GM20431 (cell line): ENCODE data around the gene LHFPL2.

Experiments
- in situ Hi-C: fragments of 300-500 bp; cut with MseI, MboI; formaldehyde crosslinking; loops from one replicate; pipeline ENCODE4 v1.15.0; 2020; ENCODE audit warnings: low sequenced_read_pairs; ENCODE audit not compliant: unreplicated experiment

The LHFPL2 gene

DNA sequence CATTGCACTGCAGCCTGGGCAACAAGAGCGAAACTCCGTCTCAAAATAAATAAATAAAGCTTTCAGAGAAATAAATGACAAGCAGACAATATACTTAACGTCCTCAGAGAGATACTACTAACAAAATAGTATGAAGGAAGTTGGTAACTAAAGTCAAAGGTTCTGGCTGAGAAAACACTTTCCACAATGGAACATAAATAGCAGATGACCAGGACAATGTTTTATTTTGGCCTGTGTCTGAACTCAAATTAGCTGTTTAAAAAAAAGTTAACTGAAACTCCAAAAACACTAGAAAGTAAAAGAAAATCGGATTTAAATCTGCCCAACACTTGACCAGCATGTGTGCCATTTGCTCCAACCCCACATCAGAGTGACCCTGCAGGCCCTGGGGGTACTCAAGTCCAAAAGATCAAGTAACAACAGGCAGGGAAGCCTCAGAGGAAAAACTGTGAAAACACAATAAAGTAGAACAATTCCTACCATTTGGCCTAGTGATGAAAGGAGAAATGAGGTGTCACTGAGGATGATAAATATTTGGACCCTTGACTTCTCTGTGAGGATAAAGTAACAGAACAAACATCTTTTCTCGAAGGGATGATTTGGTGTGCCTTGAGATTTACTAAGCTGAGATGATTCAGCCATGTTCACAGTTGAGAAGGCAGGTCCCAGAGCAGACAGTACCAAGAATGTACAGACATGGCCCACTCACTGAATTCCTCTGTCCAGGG, 47.7 kb downstream of the LHFPL2 start:
- in situ Hi-C loops = no loop called here

DNA sequence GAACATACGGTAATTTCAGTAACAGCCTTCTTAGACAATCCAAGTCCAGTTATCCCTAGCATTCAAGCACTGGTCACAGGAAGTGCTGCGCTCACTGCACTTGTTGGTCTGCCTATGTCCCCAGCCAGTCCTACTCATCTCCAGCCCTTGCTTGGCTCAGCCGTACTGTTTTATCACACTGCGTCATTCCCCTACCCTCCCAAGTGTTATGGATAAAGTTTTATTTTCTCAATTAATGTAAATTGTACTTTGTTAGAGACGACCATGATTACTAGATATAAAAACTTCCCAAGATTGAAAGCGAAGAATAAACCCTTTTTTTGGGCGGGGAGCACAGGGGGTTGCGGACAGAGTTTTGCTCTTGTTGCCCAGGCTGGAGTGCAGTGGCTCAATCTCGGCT, 49.6 kb downstream of the LHFPL2 start:
- in situ Hi-C loops = no loop called here

GRCh38 chr5:78597974-78598371, 50.6 kb downstream of the LHFPL2 start:
- in situ Hi-C loops = no loop called here

GRCh38 chr5:78597068-78597973, 51.3 kb downstream of the LHFPL2 start:
- in situ Hi-C loops = no loop called here

DNA sequence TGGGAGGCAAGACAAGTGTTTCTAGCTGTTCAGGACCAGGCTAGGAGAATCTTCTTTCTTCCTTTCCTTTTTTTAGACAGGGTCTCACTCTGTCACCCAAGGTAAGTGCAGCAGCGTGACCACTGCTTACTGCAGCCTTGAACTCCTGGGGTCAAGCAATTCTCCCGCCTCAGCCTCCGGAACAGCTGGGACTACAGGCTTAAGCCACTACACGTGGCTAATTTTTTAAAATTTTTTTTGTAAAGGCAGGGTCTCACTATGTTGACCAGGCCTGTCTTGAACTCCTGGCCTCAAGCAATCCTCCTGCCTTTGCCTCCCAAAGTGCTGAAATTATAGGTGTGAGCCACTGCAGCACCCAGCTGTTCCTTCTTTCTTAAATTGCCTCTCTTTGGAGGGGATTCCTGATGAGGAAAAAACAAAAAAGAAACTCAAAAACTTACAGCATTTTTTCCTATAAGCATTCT, 53.1 kb downstream of the LHFPL2 start:
- in situ Hi-C loops = no loop called here

DNA sequence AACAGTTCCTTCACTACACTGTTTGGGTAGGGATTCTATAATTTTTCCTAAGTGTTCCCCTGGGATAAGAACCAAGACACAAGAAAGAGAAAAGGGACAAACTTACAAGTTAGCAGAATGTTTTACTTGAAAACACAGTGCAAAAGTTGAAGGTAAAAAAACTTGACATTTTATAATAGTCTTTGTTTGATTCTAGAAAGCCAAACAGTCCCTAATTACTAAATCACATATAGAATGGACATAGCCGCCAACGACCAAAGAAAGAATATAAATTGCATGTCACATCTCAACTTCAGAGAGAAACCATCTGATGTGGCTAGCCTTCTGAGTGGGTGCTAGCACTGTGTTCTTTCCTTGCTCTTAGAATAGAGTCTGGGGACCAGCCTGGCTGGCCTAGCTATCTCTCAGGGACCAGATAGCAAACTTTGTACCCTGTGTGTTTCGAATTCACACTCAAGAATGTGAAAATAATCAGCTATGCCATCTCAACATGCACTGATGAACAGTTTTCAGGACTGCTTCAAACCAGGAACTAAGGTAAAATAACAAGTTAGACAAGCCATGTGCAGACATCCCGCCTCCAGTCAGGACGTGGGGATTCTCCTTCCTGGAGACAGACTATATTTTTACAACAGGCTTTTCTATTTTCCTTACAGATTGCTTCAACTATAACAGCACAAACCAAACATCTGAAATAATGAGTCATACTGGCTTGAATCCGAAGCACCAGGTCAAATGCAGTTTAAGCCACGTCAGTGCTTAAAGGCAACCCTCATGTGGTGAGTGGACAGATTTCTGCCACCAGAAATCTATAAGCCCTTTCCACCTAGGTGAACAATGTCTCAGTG, 53.7 kb downstream of the LHFPL2 start:
- in situ Hi-C loops = no loop called here

GRCh38 chr5:78594021-78594420, 54.6 kb downstream of the LHFPL2 start:
- in situ Hi-C loops = no loop called here

DNA sequence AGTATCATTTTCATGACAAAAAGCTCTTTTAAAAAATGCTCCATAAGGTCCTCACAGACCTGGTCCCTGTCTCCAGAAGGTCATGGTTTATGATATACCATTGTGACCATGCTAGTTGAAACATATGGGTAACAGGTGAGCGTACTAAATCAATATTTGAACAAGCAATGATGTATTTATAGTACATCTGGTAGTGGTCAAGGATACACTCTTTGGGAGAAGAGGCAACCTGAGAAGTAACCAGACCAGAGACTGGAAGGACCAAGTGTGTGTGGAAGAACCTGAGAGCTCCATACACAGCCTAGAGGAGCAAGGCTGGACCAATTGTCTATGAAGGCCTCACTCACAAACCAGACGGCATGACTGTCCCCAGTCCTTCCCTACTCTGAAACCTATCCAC, 55.1 kb downstream of the LHFPL2 start:
- in situ Hi-C loops = no loop called here

DNA sequence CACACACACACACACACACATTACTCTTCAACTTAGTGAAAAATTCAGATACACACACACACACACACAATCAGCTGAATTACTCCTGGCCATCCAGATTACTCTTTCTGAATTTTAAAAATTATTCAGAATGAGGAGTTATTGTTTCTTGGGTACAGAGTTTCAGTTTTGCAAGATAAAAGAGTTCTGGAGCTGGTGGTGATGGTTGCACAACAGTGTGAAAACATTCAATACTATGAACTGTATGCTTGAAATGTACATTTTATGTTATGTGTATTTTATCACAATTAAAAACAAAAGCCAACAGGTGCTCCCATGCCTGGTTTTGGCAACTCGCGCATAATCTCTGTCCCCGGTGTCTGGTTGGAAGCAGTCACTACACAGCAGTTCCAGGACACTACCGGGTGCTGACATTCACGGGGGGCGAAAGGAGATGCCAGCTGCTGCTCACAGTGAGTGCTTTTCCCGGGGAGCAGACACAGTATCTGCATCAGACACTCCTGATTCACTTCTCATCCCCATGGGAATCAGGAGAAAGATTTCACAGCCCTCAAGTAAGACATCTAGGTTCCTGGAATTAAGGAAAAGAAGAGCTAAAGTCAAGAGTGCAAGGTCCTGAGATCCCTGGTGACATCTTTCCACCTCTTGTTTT, 55.7 kb downstream of the LHFPL2 start:
- in situ Hi-C loops = no loop called here

- in situ Hi-C loops = no loop called here
Observed at GRCh38 chr5:78591972-78592700, 56.4 kb downstream of the LHFPL2 start.

DNA sequence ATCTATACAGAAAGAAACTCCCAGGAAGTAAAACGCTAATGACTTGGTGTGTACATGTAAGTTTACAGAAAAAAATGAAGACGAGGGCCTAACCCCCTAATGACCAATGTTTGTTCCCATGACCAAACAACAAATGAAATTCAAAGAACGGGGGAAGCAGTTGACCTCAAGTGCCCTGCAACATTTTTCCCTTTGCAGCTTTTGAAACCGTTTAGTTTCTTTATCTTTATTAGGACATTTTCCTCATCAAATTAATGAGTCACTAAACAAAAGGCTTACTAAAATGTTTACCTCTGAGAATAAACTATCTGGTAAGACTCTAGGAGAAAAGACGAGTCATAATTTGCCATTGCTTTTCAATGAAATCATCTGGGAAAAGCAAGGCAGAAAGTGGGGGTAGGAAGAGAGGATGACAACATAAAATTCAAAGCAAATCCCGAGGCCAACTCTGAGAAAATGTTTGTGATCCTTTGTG, 57.4 kb downstream of the LHFPL2 start:
- in situ Hi-C loops = no loop called here

- in situ Hi-C loops = no loop called here
Observed at GRCh38 chr5:78589923-78590322, 58.6 kb downstream of the LHFPL2 start.

DNA sequence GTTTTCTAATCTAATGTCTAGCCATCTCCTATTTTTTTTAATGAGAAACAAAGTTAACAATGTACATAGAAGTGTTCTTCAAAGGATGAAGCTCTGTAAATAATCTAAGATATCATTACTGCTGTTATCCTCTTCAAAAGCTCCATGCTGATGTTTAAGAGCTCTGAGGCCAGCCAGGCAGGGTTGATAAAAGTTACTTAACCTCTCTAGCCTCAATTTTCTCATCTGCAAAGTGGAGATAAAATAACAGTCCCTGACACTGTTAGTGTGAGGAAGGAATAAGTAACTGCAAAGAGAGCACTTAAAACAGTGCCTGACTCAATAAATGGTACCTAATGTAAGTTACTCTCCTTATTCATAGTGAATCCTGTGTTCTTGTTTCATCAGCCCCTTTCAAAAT, 60.1 kb downstream of the LHFPL2 start:
- in situ Hi-C loops = no loop called here

DNA sequence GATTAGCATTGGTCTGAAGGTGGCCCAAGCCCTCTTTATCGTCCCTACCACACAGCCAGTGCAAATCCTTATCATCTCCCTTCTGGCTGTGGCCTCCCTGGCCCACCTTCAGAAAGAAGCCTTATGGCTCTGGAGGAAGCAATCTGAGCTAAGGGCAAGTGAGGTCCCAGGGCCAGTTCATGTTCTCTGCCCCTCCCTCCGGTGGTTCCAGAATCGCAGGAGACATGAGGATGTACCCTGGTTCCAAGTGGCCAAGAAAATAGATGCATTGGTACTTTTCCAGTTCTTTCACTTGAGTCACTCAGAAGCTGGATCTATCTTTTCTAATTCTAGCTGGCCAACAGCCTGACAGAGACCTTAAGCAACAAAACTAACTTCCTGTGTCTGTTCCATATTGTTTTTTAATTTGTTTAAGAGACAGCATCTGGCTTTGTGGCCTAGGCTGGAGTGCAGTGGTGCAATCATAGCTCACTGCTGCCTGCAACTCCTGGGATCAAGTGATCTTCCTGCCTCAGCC, 60.7 kb downstream of the LHFPL2 start:
- in situ Hi-C loops = no loop called here

DNA sequence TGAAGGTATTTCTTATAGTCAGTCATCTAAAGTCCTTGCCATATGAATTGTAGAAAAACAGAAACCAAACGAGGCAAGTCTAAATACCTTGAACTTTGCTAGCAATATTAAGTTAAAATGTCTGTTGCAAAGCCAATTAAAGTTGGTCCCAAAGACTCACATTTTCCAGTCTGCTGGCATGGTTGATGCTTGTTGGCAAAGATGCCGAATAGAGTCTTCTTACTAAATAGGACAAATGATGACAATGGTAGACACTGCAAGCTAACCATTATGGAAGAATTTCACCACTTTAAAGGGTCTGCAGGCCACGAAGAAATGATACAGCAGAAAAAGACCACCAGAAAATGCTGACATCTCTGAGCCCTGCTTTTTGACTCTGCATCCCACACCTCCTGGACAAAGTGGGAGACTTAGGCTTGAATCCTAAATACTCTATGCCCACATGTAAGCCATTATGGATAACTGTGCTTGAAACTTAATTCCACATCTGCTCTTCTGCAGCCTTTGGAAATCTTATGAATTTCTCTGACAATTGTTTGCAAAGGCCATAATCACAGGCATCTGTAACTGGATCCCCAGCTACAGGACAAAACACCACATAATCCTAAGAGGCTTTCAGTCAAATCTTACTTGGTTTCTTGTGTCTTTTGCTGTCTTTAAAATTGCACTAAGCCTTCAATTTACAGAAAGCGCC, 61.3 kb downstream of the LHFPL2 start:
- in situ Hi-C loops = no loop called here

DNA sequence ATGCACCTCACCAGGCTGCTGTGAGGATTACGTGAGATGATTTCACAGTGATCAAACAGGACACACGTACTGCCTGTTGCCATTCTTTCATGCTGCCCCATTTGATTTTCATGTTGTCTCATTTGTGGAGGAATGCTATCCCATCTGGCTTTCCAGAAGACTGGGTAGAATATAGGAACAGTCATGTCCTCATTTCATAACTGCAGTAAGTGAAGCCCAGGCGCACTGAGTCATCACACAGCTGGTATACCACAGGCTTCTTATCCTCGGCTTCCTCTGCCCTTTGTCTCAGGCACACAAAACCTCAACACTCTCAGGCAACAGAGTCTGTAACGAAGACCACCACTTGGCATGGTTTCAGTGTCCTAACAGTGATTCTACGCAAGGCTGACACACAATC, 62.3 kb downstream of the LHFPL2 start:
- in situ Hi-C loops = no loop called here

GRCh38 chr5:78578015-78578414, 70.6 kb downstream of the LHFPL2 start:
- in situ Hi-C loops = no loop called here

DNA sequence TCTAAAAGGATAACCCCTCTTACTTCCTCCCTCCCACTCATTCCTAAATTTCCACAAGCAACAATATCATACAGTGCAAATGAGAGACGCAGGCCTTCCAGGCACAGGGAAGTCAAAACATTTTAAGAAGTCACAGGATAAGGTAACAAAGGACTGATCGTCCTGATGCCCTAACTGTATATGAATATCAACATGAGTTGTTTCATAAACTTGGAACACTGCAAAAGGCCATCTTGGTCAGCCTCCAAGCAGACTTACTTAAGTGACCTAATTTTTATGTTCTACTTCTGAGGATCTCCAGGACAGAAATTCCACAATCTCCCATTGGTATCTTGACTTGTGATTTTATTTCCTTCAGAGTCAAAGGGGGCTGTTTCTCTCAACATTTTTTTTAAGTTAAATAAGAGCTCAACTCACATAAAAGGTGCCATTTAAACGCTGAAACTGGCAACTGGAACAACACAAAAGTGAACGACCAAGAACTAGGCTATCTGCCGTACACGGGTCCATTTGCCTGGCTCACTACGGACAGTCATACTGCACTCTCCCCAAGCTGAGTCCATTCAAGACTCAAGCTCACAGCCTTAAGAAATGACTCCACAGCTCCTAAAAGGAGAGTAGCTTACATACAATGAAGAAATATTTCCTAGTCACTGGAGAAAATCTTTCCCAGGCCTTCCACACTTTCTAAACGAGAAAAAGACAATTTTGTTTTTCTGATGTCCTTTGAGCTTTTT, 71.3 kb downstream of the LHFPL2 start:
- in situ Hi-C loops = no loop called here
